ENCODE data around the gene RSRC1. TPM values are rescaled to one million over a fixed set of nuclear protein-coding genes. Genes with fewer than 3 reads are reported as not detected.

The RSRC1 gene
- total RNA-seq, 1 experiment from 2014 or later: 60.3 TPM

DNA sequence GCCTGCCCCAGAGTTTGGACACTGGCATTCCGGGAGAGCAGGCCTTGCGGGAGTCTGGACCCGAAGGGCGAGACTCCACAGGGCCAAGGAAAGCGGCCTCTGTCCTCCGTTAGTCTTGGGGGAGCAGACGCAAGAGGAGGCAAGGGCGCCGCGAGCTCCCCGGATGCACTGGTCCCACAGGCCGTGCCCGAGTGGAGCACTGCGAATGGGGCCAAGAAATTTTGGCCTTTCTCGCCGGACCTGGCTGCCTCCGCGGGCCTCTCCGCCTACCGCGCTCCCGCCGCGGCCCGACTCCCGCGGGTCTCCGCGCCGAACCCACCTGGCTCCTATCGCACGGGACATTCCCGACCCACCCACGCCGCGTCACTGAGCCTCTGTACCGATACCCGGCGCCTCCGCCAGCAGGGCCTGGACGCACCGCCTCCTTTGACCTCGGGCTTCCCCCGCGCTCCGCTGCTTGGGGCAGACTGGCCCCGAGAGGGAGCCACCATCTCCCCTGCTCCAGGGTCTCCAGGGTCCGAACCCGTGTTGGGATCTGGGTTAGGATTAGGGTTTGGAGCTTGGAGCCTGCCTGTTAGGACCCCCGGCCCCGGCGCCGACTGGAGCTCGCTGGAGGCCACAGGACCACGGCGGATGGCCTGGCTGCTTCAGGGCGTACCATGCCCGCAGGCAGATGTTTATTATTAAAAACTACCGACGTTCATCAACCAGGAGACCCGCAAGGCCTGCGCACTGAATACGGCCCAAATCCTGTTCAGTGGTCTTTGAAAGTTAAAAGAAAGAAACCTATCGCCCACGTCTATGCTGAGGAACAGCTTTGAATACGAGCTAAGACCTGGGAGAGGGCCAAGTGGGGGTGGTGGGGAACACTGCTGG lies 15.4 kb upstream of the RSRC1 start:
- H3K79me2 ChIP-seq (ENCODE audit: low read depth): no peaks in the 10 kb centered on the region
- H3K9me3 ChIP-seq (ENCODE audit: insufficient read depth, low read depth): no peaks in the 10 kb centered on the region
- no peaks in the 10 kb centered on the region for H3K9me2 ChIP-seq (ENCODE audit: insufficient read depth)
- H3K4me3 ChIP-seq: no peak overlapping the region
- ChIA-PET POLR2A (ENCODE audit: unreplicated experiment) (no interaction called here), CTCF (interaction anchor here (0.6 kb wide), 1 partner anchor 218 kb away, joined by 11 read pairs; no protein-coding TSS in a partner anchor)
- H3K36me3 ChIP-seq (ENCODE audit: low read depth): no peaks in the 10 kb centered on the region
- no peaks in the 10 kb centered on the region; the same call in 1 of the 2 replicates for H3K4me1 ChIP-seq (replicated peaks; ENCODE audit: insufficient read depth)
- no peak overlapping the region for H3K4me2 ChIP-seq
- no peak overlapping the region for H3K27ac ChIP-seq
- BruUV-seq (replicated peaks): no TSS peak
- no peaks in the 10 kb centered on the region for H4K20me1 ChIP-seq (ENCODE audit: insufficient read depth)
- H3F3A ChIP-seq (ENCODE audit: insufficient read depth, low read depth): no peaks in the 10 kb centered on the region
- TF ChIP-seq, protein P1, sequence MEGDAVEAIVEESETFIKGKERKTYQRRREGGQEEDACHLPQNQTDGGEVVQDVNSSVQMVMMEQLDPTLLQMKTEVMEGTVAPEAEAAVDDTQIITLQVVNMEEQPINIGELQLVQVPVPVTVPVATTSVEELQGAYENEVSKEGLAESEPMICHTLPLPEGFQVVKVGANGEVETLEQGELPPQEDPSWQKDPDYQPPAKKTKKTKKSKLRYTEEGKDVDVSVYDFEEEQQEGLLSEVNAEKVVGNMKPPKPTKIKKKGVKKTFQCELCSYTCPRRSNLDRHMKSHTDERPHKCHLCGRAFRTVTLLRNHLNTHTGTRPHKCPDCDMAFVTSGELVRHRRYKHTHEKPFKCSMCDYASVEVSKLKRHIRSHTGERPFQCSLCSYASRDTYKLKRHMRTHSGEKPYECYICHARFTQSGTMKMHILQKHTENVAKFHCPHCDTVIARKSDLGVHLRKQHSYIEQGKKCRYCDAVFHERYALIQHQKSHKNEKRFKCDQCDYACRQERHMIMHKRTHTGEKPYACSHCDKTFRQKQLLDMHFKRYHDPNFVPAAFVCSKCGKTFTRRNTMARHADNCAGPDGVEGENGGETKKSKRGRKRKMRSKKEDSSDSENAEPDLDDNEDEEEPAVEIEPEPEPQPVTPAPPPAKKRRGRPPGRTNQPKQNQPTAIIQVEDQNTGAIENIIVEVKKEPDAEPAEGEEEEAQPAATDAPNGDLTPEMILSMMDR (conservative IDR thresholded peaks at IDR 0.05): no peak
- intact Hi-C loops (cut with micrococcal nuclease; ENCODE audit: unreplicated experiment): loop anchor here (5.0 kb wide), 1 partner anchor 477 kb away; no protein-coding TSS in a partner anchor
- no peak for DNase-seq
- no peak overlapping the region for H2AFZ ChIP-seq
- no peaks in the 10 kb centered on the region for H3K27me3 ChIP-seq (ENCODE audit: insufficient read depth, low read depth)

DNA sequence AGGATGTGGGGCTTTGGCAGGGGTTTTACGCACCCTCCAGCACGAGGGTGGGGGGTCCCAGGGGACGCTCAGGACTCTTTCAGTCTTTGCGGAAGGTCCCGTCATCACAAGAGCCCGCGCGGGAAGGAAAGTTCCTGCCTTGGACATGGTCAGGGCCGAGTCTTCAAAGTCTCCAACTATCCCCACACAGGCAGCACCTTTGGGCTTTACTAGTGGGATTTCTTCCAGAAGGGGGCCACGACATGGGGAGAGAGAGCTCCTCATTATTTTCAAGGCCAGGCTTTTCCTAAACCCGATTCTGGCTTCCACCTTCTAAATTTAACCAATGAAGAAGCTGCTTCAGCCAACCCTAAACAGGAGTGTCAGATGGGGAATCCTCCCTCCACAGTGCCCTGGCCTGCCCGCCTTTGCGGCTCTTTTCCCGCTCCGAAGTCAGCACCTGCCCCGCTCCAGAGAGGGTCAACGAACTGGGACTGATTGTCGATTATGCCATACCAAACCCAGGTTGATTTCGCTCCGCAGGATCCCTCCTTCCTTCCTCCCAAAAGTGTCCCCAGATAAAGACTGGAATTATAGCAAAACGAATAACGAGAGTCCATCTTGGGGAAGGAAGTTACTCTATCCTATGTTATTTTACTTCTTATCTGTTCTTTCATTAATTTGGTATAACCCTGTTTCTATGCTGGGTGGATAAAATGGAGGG lies 14.6 kb upstream of the RSRC1 start:
- no peaks in the 10 kb centered on the region for H3K27me3 ChIP-seq (ENCODE audit: insufficient read depth, low read depth)
- POLR2A ChIA-PET (ENCODE audit: unreplicated experiment): no interaction called here
- no peak for DNase-seq
- CTCF ChIA-PET: interaction anchor here (0.6 kb wide), 1 partner anchor 217 kb away, joined by 11 read pairs; no protein-coding TSS in a partner anchor
- no peaks in the 10 kb centered on the region for H3F3A ChIP-seq (ENCODE audit: insufficient read depth, low read depth)
- no peaks in the 10 kb centered on the region for H3K79me2 ChIP-seq (ENCODE audit: low read depth)
- H3K9me2 ChIP-seq (ENCODE audit: insufficient read depth): no peaks in the 10 kb centered on the region
- no peak overlapping the region for H3K4me3 ChIP-seq
- no TSS peak for BruUV-seq (replicated peaks)
- no peak overlapping the region for H3K27ac ChIP-seq
- intact Hi-C loops (cut with micrococcal nuclease; ENCODE audit: unreplicated experiment): loop anchor here (5.0 kb wide), 1 partner anchor 478 kb away; no protein-coding TSS in a partner anchor
- no peaks in the 10 kb centered on the region for H3K9me3 ChIP-seq (ENCODE audit: insufficient read depth, low read depth)
- H4K20me1 ChIP-seq (ENCODE audit: insufficient read depth): no peaks in the 10 kb centered on the region
- H3K36me3 ChIP-seq (ENCODE audit: low read depth): no peaks in the 10 kb centered on the region
- H3K4me2 ChIP-seq: no peak overlapping the region
- no peaks in the 10 kb centered on the region; the same call in 1 of the 2 replicates for H3K4me1 ChIP-seq (replicated peaks; ENCODE audit: insufficient read depth)
- H2AFZ ChIP-seq: no peak overlapping the region
- no peak for TF ChIP-seq EZH2 (IDR thresholded peaks at IDR 0.05; ENCODE audit: low read depth)
- TF ChIP-seq, protein P1 (conservative IDR thresholded peaks at IDR 0.05): no peak

DNA sequence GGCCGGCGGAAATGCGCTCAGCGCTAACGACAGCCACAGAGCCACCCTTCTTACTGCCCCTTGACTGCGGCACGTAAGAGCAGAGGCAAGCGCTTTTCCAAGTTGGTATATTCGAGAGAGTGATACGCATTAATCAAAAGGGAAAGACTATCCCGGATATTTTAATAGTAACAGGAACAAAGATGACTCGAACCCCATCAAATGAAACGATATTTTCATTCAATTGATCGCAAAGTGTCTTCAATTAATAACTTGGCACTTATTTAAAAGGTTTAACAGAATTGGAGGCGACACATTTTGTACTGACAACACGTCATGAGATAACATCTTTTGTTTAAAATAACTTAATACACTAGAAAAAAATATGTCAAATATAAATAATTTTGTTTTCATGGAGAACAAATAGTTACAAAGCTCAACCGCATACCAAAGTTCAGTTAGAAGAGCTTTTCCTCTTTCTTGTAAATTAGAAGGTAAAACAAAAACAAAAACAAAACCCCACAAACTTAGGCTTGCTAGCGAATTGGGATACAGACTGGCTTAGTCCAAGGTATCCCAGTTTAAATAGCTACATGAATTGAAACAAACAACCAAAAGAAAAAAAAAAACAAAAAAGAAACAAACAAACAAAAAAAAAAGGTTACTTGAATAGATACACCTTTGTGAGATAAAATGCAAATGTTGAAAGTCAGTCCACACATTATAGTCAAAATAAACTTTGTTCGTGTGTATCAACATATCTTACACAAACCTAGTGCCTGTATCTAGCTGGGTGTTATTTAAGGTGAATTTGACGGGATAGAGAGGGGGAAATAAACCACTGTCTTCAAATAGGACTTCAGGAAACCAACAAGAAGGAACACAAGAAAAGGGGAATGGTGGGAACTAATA lies 13.8 kb upstream of the RSRC1 start:
- no peak for DNase-seq

More for the DNA sequence above, 13.8 kb upstream of the RSRC1 start:
- Histone ChIP-seq H3K4me2 (no peak overlapping the region), H4K20me1 (ENCODE audit: insufficient read depth) (no peaks in the 10 kb centered on the region), H3K9me2 (ENCODE audit: insufficient read depth) (no peaks in the 10 kb centered on the region), H2AFZ (no peak overlapping the region), H3K9me3 (ENCODE audit: insufficient read depth, low read depth) (no peaks in the 10 kb centered on the region), H3K27ac (no peak overlapping the region), H3K79me2 (ENCODE audit: low read depth) (no peaks in the 10 kb centered on the region), H3K36me3 (ENCODE audit: low read depth) (no peaks in the 10 kb centered on the region), H3K27me3 (ENCODE audit: insufficient read depth, low read depth) (no peaks in the 10 kb centered on the region), H3K4me3 (no peak overlapping the region), H3F3A (ENCODE audit: insufficient read depth, low read depth) (no peaks in the 10 kb centered on the region), H3K4me1 (replicated peaks; ENCODE audit: insufficient read depth) (no peaks in the 10 kb centered on the region; the same call in 1 of the 2 replicates)
- intact Hi-C loops (cut with micrococcal nuclease; ENCODE audit: unreplicated experiment): loop anchor here (5.0 kb wide), 1 partner anchor 479 kb away; no protein-coding TSS in a partner anchor
- no TSS peak for BruUV-seq (replicated peaks)
- CTCF ChIA-PET: no interaction called here
- POLR2A ChIA-PET (ENCODE audit: unreplicated experiment): no interaction called here
- TF ChIP-seq, protein P1 (conservative IDR thresholded peaks at IDR 0.05): no peak
- no peak for TF ChIP-seq EZH2 (IDR thresholded peaks at IDR 0.05; ENCODE audit: low read depth)

All from PC-9 (cell line).